ENCODE results near the gene CHRNA7. TPM values are rescaled to one million over a fixed set of nuclear protein-coding genes. Genes with fewer than 3 reads are reported as not detected.
"Not testable (repeated sequence)": the region's sequence is repeated elsewhere in the genome, so short reads cannot be mapped to it uniquely, and the experiment has no call there.

Gene CHRNA7
- total RNA-seq, 4 donors from 2014 or later, result 0.35 to 6.5 (median 0.66) TPM

DNA sequence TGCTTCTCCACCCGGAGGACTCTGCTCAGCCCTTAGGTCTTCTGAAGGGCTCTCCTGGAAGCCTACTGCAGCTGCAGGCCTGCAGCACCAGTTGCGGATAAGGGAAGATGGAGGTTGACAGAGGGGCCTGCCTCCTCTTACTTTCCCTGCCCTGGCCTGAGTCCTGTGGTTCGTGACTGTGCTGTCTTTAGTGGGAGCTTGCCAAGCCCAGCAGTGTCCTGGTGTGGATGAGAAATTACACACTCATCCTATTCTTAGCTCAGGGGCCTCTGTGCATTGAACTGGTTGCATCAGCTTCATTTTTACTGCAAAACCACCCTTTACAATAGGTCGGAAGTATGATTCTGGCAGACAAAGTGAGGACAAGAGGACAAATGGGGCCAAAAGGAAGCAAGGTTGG is 163.5 kb downstream of the CHRNA7 start:
- ATAC-seq; intact Hi-C loops (cut with DNase I; ENCODE audit: low total_unique reads); H3K36me3 ChIP-seq; in situ Hi-C loops (cut with MboI; ENCODE audit: low sequenced_read_pairs in 4 of 4); DNase-seq; H3K9me3 ChIP-seq; H3K4me1 ChIP-seq; H3K27ac ChIP-seq; H3K4me3 ChIP-seq; H3K27me3 ChIP-seq: not testable (repeated sequence)

DNA sequence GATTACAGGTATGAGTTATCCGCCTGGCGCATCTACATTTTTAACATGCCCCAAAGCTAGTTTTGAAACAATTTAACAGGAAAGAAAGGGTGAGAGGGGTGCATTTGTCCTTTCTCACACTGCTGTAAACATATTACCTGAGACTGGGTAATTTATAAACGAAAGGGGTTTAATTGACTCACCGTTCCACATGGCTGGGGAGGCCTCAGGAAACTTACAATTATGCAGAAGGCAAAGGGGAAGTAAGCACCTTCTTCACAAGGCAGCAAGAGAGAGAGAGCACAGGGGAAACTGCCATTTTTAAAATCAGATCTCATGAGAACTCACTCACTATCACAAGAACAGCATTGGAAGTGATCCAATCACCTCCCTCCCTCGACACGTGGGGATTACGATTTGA is 165.9 kb downstream of the CHRNA7 start:
- H3K4me3 ChIP-seq; H3K36me3 ChIP-seq; DNase-seq; intact Hi-C loops (cut with DNase I; ENCODE audit: low total_unique reads); H3K9me3 ChIP-seq; in situ Hi-C loops (cut with MboI; ENCODE audit: low sequenced_read_pairs in 4 of 4); H3K27ac ChIP-seq; H3K27me3 ChIP-seq; H3K4me1 ChIP-seq; ATAC-seq: not testable (repeated sequence)

GRCh38 chr15:32198938-32199337 is 168.6 kb downstream of the CHRNA7 start:
- DNase-seq; H3K27me3 ChIP-seq; H3K36me3 ChIP-seq; in situ Hi-C loops (cut with MboI; ENCODE audit: low sequenced_read_pairs in 4 of 4); H3K27ac ChIP-seq; H3K9me3 ChIP-seq; H3K4me3 ChIP-seq; intact Hi-C loops (cut with DNase I; ENCODE audit: low total_unique reads); ATAC-seq; H3K4me1 ChIP-seq: not testable (repeated sequence)

DNA sequence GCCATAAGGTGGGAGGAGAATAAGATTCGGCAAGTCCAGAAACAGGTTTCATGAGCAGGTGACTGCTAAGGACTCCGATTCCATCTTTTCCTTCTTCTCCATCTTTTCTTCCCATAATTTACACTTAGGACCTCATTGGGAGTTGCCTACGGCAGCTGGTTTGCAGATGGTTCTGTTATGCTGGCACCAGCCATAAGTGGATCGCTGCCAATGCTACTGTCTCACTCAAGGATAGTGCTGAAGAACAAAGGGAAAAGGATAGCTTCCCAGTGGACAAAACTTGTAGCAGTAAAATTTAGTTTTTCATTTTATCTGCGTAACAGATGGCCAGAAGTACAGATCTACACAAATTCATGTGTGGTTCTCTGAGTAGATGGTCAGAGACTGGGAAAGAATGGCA is 178.8 kb downstream of the CHRNA7 start:
- ATAC-seq, result not testable (repeated sequence)

GRCh38 chr15:32218666-32219065 is 188.4 kb downstream of the CHRNA7 start:
- H3K36me3 ChIP-seq, result no peaks in the 10 kb centered on the region
- TF ChIP-seq, protein P1, sequence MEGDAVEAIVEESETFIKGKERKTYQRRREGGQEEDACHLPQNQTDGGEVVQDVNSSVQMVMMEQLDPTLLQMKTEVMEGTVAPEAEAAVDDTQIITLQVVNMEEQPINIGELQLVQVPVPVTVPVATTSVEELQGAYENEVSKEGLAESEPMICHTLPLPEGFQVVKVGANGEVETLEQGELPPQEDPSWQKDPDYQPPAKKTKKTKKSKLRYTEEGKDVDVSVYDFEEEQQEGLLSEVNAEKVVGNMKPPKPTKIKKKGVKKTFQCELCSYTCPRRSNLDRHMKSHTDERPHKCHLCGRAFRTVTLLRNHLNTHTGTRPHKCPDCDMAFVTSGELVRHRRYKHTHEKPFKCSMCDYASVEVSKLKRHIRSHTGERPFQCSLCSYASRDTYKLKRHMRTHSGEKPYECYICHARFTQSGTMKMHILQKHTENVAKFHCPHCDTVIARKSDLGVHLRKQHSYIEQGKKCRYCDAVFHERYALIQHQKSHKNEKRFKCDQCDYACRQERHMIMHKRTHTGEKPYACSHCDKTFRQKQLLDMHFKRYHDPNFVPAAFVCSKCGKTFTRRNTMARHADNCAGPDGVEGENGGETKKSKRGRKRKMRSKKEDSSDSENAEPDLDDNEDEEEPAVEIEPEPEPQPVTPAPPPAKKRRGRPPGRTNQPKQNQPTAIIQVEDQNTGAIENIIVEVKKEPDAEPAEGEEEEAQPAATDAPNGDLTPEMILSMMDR (IDR thresholded peaks at IDR 0.05 in 4 of 5, conservative IDR thresholded peaks at IDR 0.05 in 1 of 5), result no peak
- TF ChIP-seq POLR2A (IDR thresholded peaks at IDR 0.05), result no peak
- H3K9me3 ChIP-seq, result peaks cover 0 to 4% (median 0%) of the 10 kb centered on the region in 3 donors
- no peak overlapping the region for H3K27ac ChIP-seq
- intact Hi-C loops (cut with DNase I; ENCODE audit: low total_unique reads) (no loop called here), in situ Hi-C loops (cut with MboI; ENCODE audit: low sequenced_read_pairs in 4 of 4) (no loop called here)
- no peak for ATAC-seq
- no peak for DNase-seq
- H3K4me3 ChIP-seq, result no peak overlapping the region
- H3K27me3 ChIP-seq, result no peaks in the 10 kb centered on the region
- no peaks in the 10 kb centered on the region for H3K4me1 ChIP-seq

More for the DNA sequence above, 178.8 kb downstream of the CHRNA7 start:
- in situ Hi-C loops (cut with MboI; ENCODE audit: low sequenced_read_pairs in 4 of 4); H3K9me3 ChIP-seq; H3K27ac ChIP-seq; H3K36me3 ChIP-seq; DNase-seq; H3K4me1 ChIP-seq; intact Hi-C loops (cut with DNase I; ENCODE audit: low total_unique reads); H3K27me3 ChIP-seq; H3K4me3 ChIP-seq: not testable (repeated sequence)

Other genes starting within 250 kb of the CHRNA7 start
- gene OTUD7A, start 159.8 kb upstream of the CHRNA7 start, total RNA-seq, result 1 to 10 TPM; 1.5 to 6.1 (median 5.8) TPM